NCI-H82 treated with DMSO at 0.1 percent for 48 hours (cell line): ENCODE measurements around the gene GDA.

Source experiments
- DNase-seq: peaks from one replicate; lab custom pipeline; 2025; ENCODE audit not compliant: unreplicated experiment; lab: John Stamatoyannopoulos, UW

Gene GDA

DNA sequence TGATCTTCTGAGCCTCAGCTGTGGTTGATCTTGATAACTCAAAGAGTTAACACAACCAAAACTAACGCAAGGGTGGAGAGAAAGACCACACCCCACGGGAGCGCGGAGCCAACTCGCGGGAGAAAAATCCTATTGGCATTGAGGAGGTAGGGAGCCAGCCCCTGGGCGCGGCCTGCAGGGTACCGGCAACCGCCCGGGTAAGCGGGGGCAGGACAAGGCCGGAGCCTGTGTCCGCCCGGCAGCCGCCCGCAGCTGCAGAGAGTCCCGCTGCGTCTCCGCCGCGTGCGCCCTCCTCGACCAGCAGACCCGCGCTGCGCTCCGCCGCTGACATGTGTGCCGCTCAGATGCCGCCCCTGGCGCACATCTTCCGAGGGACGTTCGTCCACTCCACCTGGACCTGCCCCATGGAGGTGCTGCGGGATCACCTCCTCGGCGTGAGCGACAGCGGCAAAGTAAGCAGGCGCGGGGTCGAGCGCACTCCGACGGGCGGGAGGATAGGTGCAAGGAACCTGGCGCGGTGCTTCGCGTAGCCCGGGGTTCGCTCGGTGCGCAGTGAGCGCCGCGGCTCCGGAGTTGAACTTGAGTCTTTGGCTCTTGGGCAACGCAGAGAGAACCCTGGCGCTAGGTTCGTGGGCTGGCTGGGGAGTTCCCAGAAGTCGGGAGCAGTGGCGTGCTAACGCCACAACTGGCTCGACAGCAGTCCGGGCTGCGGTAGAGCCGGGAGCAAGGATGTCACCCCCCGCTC, at the start of gene GDA:
TSS of gene GDA (plus strand) at position 210 of the 745 bp plus-strand sequence. CDS start at position 330, 120 bp downstream.
- no peak for DNase-seq

DNA sequence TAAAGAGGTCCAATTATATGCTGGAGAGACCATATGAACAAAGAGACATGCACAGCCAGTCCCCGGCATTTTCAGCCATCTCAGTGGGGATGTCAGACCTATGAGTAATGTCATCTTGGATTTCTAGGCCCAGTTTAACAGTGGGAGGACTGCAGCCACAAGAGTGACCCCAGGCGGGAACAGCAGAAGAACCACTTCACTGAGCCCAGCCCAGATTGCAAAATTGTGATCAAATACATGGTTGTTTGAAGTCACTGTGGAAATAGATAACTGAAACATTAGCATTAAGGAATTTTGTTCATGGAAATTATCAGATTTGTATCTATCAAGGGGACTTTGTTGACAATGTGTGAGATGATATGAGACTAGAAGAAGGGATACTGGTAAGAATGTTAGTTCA, 46.7 kb upstream of the GDA start:
- no peak for DNase-seq

- DNase-seq: no peak
Observed at GRCh38 chr9:72113056-72113455, 36.2 kb upstream of the GDA start.

DNA sequence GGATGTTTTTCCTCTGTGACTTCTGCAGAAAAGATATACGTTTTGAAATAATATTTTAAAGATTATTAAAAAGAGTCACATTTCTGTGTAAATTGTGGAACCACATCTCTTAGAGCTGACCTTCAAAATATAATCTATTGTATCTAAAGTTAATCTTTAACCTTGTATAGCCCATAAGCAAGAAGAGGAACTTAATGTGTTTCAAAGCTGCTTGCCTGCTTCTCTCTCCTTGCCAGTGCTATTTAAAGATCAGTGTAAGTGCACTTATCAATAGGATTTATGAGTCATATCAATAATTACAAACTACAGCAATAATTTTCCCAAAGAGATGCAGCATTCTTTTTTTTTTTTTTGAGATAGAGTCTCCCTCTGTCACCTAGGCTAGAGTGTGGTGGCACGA, 29.4 kb upstream of the GDA start:
- DNase-seq: no peak

GRCh38 chr9:72124947-72125346, 24.3 kb upstream of the GDA start:
- DNase-seq: no peak

GRCh38 chr9:72127753-72128152, 21.5 kb upstream of the GDA start:
- DNase-seq: no peak

DNA sequence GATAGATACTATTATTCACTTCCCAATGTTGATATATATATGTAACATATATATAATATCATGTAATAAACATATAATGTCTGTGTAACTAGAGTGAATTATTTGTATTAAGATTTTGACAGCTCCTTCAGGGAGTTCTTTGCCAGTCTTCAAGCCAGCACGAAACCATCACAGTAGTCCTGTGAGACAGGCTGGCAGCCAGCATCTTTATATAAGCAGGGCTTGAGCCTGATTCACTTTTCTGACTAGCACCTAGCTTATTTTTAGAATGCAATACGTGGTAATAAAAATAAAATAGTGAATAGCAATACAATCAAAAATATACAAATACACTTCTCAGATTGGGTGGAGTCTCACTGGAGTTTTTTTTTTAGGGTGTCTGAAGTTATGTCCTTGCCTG, 20.7 kb upstream of the GDA start:
- DNase-seq: no peak

GRCh38 chr9:72129271-72130156, 19.7 kb upstream of the GDA start:
- no peak for DNase-seq

GRCh38 chr9:72130321-72130720, 18.9 kb upstream of the GDA start:
- no peak for DNase-seq

DNA sequence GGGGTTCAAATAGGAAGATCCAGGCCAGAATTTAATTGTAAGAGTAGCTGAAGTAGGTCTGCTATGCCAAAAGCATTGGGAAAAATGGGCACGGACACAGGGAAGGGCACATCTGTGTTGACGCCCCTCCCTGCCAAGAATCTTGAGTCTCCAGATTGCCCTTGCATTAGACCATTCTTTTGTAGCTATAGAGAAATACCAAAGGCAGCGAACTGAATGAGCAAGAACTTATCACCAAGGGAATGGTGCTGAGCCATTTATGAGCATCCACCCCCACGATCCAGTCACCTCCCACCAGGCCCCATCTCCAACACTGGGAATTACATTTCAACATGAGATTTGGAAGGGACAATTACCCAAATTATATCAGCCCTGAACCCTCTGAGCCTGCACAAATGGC, 18.0 kb upstream of the GDA start:
- DNase-seq: no peak

- no peak for DNase-seq
Observed at GRCh38 chr9:72132052-72132451, 17.2 kb upstream of the GDA start.

DNA sequence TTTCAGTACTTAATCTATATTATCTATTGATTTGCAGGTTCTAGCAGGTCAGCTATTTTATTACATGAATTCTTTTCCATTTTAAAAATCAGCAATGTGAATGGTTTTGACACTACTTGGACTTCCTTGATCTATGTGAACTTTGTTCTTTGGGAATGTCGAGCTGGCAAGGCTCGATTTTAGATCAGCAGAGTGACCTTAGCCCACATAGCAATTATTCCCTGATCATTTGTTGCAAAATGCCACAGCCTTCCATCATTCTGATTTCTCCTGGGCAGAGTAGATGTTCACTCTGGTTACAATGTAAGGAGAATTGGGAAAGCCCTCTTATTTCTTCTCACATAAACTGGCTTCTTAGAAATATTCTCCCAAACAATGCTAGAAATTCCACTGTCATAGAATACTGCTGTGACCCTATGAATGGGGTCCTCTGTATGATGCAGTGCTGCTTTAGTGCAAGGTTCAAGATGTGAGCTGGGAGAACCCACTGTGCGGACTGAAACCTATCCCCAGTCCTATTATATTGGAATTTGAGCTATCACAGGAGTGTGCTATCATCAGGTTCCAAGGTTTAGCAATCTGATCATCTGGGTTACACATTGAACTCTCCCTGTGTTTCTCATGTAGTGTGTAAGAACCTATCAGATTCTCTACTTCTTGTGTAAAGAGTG, 15.7 kb upstream of the GDA start:
- DNase-seq: no peak

DNA sequence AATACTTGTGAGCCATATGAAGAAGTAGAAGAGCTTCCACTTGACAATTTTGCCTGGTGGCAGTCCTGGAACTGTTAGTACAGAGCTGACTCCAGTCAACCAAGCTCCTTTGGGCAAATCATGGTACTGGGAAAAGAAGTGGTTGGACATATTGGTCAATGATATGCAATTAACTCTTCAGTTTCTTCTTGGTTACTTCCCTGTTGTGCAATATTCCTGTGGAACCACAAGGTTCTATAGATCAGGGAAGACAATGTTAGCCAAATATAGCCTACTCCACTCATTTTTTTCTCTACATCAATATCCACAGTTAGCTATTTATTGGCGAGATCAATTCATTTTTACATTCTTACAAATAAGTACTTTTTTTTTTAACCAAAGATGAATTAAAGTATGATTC, 14.4 kb upstream of the GDA start:
- no peak for DNase-seq

GRCh38 chr9:72137697-72138365, 11.4 kb upstream of the GDA start:
- no peak for DNase-seq

DNA sequence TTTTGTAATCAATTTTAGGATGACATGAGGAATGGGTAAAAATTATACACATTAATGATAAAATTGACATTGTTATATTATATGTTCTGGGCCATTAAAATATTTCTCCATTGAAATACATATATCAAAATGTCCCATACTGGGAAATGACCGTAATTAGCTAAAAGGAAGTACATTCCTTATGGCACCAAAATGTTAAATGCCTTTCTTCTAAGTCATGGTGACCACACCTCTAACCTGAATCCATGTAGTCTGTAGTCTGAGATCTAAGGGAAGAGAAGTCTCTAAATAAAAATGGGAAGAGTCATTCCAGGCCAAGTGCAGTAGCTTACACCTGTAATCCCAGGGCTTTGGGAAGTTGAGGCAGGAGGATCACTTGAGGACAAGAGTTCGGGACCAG, 10.0 kb upstream of the GDA start:
- no peak for DNase-seq

DNA sequence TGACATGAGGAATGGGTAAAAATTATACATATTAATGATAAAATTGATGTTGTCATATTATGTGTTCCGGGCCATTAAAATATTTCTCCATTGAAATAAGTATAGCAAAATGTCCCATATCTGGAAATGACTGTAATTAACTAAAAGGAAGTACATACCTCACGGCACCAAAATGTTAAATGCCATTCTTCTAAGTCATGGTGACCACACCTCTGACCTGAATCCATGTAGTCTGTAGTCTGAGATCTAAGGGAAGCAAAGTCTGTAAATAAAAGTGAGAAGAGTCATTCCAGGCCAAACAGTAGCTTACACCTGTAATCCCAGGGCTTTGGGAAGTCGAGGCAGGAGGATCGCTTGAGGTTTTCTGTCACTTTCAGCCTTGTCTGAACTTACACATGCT, 8.7 kb upstream of the GDA start:
- no peak for DNase-seq

DNA sequence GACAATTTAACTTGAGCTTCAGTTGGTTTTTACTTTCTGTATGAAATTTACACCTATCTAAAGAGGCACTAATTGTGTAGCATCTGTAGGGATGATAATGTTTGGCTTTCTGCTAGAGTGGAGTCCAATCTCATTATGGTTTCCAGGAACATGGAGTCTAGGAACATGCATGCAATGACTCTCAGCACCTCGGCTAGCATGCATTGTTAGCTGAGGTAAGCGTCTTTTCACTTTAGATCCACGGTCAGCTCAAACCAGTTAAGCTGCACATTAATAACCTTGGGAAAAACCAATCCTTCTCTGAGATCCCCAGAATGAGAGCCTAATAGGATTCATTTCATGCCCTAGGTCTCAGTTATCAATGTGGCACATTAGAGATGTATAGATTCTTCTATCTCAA, 7.8 kb upstream of the GDA start:
- peak; percentile 69 for DNase-seq

- DNase-seq: no peak
Observed at GRCh38 chr9:72144756-72145492, 4.3 kb upstream of the GDA start.

- no peak for DNase-seq
Observed at GRCh38 chr9:72145733-72146505, 3.3 kb upstream of the GDA start.

DNA sequence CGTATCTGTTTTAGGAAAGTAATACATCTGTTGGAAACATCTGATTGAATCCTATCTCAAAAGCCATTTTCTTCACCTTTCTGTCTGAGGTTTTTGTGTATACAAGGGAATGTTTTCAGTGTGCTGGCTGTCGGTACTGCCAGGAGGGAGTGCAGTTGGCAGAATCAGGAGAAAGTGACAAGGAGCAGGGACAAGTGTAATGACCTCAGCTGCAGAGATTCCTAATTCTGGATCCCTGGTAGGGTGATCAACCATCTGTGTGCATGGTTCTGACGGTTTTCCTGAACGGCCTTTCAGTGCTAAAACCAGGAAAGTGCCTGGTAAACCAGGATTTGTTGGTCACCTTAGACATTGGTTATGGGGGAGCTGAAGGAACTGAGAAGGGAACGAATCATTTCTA, 1.6 kb upstream of the GDA start:
- DNase-seq: no peak
